SK-N-MC (cell line): ENCODE results near the gene SLFN5.
"Not testable (repeated sequence)": the region's sequence is repeated elsewhere in the genome, so short reads cannot be mapped to it uniquely, and the experiment has no call there.

Source experiments
- DNase-seq: peaks from one replicate; pipeline ENCODE4 v3.0.0-alpha.2; 2011; ENCODE audit warnings: low read depth, low spot score
- H3K27ac ChIP-seq: fragments of 200-600 bp; sonication (generic); 2 replicates; pipeline ENCODE4 v1.5.1; 2016; ENCODE audit warnings: mixed run types
- H3K36me3 ChIP-seq: fragments of 200-600 bp; sonication (generic); 2 replicates; pipeline ENCODE4 v1.6.1; 2017; ENCODE audit warnings: antibody characterized with exemption, low read length, mixed read lengths; ENCODE audit not compliant: insufficient read depth
- H3K4me3 ChIP-seq: fragments of 200-600 bp; sonication (generic); 2 replicates; pipeline ENCODE4 v1.5.1; 2016
- H3K9ac ChIP-seq: fragments of 200-600 bp; sonication (generic); 2 replicates; pipeline ENCODE4 v1.8.0; 2017; ENCODE audit warnings: mixed run types, mixed read lengths; ENCODE audit not compliant: insufficient read length
- H3K9me3 ChIP-seq: fragments of 200-600 bp; sonication (generic); 2 replicates; pipeline ENCODE4 v1.6.1; 2017; ENCODE audit warnings: low read depth, mild to moderate bottlenecking, antibody characterized with exemption, low read length, moderate library complexity, mixed read lengths
- EZH2 ChIP-seq: fragments of 200-600 bp; sonication (generic); IDR thresholded peaks from one replicate; pipeline ENCODE4 v1.6.1; 2017; ENCODE audit warnings: antibody characterized with exemption
- FOXP2 ChIP-seq: optimal IDR thresholded peaks from 2 replicates; pipeline ENCODE3; 2011; ENCODE audit warnings: mild to moderate bottlenecking, moderate library complexity; ENCODE audit not compliant: insufficient read depth; ENCODE audit errors: extremely low read length, control extremely low read depth
- POLR2AphosphoS5 ChIP-seq: IDR thresholded peaks from 2 replicates; pipeline ENCODE4 v1.6.1; 2012; ENCODE audit warnings: mild to moderate bottlenecking, low read depth, low read length, borderline replicate concordance

The SLFN5 gene

GRCh38 chr17:35217107-35217506 is 25.8 kb upstream of the SLFN5 start:
- DNase-seq, result no peak
- no peak overlapping the region for H3K4me3 ChIP-seq
- no peak overlapping the region for H3K27ac ChIP-seq

GRCh38 chr17:35218915-35219314 is 24.0 kb upstream of the SLFN5 start:
- Histone ChIP-seq H3K9ac (no peak overlapping the region), H3K36me3 (no peaks in the 10 kb centered on the region), H3K27ac (no peak overlapping the region), H3K4me3 (no peak overlapping the region), H3K9me3 (no peaks in the 10 kb centered on the region)
- no peak for TF ChIP-seq EZH2
- no peak for DNase-seq

More at GRCh38 chr17:35217107-35217506, 25.8 kb upstream of the SLFN5 start:
- Histone ChIP-seq H3K9ac (no peak overlapping the region), H3K36me3 (no peaks in the 10 kb centered on the region), H3K9me3 (no peaks in the 10 kb centered on the region)
- no peak for TF ChIP-seq EZH2

- no peak for DNase-seq
- Histone ChIP-seq H3K9me3 (no peaks in the 10 kb centered on the region), H3K27ac (no peak overlapping the region), H3K4me3 (no peak overlapping the region), H3K36me3 (no peaks in the 10 kb centered on the region), H3K9ac (no peak overlapping the region)
- no peak for TF ChIP-seq POLR2AphosphoS5
- TF ChIP-seq EZH2, result no peak
- no peak for TF ChIP-seq FOXP2
Observed at GRCh38 chr17:35222452-35222851, 20.4 kb upstream of the SLFN5 start.

- DNase-seq, result no peak
- no peak overlapping the region for H3K9ac ChIP-seq
- no peak overlapping the region for H3K4me3 ChIP-seq
- H3K36me3 ChIP-seq, result no peaks in the 10 kb centered on the region
- H3K27ac ChIP-seq, result no peak overlapping the region
- TF ChIP-seq POLR2AphosphoS5 (no peak), FOXP2 (no peak), EZH2 (no peak)
- H3K9me3 ChIP-seq, result no peaks in the 10 kb centered on the region
Observed at GRCh38 chr17:35224436-35224835, 18.4 kb upstream of the SLFN5 start.

- DNase-seq, result no peak
- Histone ChIP-seq H3K36me3 (no peaks in the 10 kb centered on the region), H3K9me3 (no peaks in the 10 kb centered on the region), H3K27ac (no peak overlapping the region), H3K9ac (no peak overlapping the region), H3K4me3 (no peak overlapping the region)
- TF ChIP-seq FOXP2, result no peak
- no peak for TF ChIP-seq EZH2
- TF ChIP-seq POLR2AphosphoS5, result no peak
Observed at GRCh38 chr17:35227546-35227945, 15.3 kb upstream of the SLFN5 start.

- TF ChIP-seq FOXP2 (no peak), EZH2 (no peak), POLR2AphosphoS5 (no peak)
- Histone ChIP-seq H3K4me3 (no peak overlapping the region), H3K9me3 (no peaks in the 10 kb centered on the region)
Observed at GRCh38 chr17:35229638-35230037, 13.2 kb upstream of the SLFN5 start.

GRCh38 chr17:35234315-35234714 is 8.6 kb upstream of the SLFN5 start:
- H3K4me3 ChIP-seq, H3K27ac ChIP-seq, H3K36me3 ChIP-seq, H3K9me3 ChIP-seq, H3K9ac ChIP-seq, DNase-seq: not testable (repeated sequence)

More at GRCh38 chr17:35229638-35230037, 13.2 kb upstream of the SLFN5 start:
- H3K36me3 ChIP-seq, result no peaks in the 10 kb centered on the region
- H3K9ac ChIP-seq, result no peak overlapping the region
- no peak overlapping the region for H3K27ac ChIP-seq
- DNase-seq, result no peak

GRCh38 chr17:35235289-35235688 is 7.6 kb upstream of the SLFN5 start:
- Histone ChIP-seq H3K4me3 (no peak overlapping the region), H3K36me3 (no peaks in the 10 kb centered on the region), H3K9ac (no peak overlapping the region), H3K9me3 (no peaks in the 10 kb centered on the region), H3K27ac (no peak overlapping the region)
- TF ChIP-seq EZH2 (no peak), FOXP2 (no peak), POLR2AphosphoS5 (no peak)
- no peak for DNase-seq

- Histone ChIP-seq H3K36me3 (no peaks in the 10 kb centered on the region), H3K9ac (no peak overlapping the region), H3K27ac (no peak overlapping the region), H3K9me3 (no peaks in the 10 kb centered on the region), H3K4me3 (no peak overlapping the region)
- no peak for TF ChIP-seq POLR2AphosphoS5
- no peak for TF ChIP-seq FOXP2
- no peak for TF ChIP-seq EZH2
- DNase-seq, result no peak
Observed at GRCh38 chr17:35235917-35236316, 7.0 kb upstream of the SLFN5 start.
